Measurements from ENCODE around the gene THAP12.
"Not testable (repeated sequence)": the region's sequence is repeated elsewhere in the genome, so short reads cannot be mapped to it uniquely, and the experiment has no call there.

DNA sequence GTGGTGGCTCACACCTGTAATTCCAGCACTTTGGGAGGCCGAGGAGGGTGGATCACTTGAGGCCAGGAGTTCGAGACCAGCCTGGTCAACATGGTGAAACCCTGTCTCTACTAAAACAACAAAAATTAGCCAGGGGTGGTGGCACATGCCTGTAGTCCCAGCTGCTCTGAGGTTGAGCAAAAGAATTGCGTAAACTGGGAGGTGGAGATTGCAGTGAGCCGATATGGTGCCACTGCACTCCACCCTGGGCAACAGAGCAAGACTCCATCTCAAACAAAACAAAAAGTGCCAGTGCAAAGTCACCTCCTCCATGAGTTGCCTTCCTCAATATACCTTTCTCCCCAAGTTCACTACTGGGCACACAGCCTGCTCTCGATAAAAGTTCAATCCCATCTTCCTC, 61.1 kb downstream of the THAP12 start:
- TF ChIP-seq MAX (IDR thresholded peaks at IDR 0.05); RAD21 (IDR thresholded peaks at IDR 0.05); REST (IDR thresholded peaks at IDR 0.05); ATF3 (IDR thresholded peaks at IDR 0.05); FOXA1 (IDR thresholded peaks at IDR 0.05); JUND (IDR thresholded peaks at IDR 0.05); TAF1 (conservative IDR thresholded peaks at IDR 0.05); YY1 (IDR thresholded peaks at IDR 0.05); RXRA (IDR thresholded peaks at IDR 0.05); SP1 (IDR thresholded peaks at IDR 0.05); GABPA (IDR thresholded peaks at IDR 0.05 in 1 of 2, conservative IDR thresholded peaks at IDR 0.05 in 1 of 2); HNF4A (conservative IDR thresholded peaks at IDR 0.05): not testable (repeated sequence)
- TF ChIP-seq, protein P1, sequence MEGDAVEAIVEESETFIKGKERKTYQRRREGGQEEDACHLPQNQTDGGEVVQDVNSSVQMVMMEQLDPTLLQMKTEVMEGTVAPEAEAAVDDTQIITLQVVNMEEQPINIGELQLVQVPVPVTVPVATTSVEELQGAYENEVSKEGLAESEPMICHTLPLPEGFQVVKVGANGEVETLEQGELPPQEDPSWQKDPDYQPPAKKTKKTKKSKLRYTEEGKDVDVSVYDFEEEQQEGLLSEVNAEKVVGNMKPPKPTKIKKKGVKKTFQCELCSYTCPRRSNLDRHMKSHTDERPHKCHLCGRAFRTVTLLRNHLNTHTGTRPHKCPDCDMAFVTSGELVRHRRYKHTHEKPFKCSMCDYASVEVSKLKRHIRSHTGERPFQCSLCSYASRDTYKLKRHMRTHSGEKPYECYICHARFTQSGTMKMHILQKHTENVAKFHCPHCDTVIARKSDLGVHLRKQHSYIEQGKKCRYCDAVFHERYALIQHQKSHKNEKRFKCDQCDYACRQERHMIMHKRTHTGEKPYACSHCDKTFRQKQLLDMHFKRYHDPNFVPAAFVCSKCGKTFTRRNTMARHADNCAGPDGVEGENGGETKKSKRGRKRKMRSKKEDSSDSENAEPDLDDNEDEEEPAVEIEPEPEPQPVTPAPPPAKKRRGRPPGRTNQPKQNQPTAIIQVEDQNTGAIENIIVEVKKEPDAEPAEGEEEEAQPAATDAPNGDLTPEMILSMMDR (IDR thresholded peaks at IDR 0.05; ENCODE audit: low read depth, low read length, missing input control): not testable (repeated sequence)
- TF ChIP-seq, protein P2, sequence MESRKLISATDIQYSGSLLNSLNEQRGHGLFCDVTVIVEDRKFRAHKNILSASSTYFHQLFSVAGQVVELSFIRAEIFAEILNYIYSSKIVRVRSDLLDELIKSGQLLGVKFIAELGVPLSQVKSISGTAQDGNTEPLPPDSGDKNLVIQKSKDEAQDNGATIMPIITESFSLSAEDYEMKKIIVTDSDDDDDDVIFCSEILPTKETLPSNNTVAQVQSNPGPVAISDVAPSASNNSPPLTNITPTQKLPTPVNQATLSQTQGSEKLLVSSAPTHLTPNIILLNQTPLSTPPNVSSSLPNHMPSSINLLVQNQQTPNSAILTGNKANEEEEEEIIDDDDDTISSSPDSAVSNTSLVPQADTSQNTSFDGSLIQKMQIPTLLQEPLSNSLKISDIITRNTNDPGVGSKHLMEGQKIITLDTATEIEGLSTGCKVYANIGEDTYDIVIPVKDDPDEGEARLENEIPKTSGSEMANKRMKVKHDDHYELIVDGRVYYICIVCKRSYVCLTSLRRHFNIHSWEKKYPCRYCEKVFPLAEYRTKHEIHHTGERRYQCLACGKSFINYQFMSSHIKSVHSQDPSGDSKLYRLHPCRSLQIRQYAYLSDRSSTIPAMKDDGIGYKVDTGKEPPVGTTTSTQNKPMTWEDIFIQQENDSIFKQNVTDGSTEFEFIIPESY (IDR thresholded peaks at IDR 0.05): not testable (repeated sequence)

Measured in liver (tissue), 3 donors.